ENCODE results near the gene FBP1. TPM values are rescaled to one million over a fixed set of nuclear protein-coding genes. Genes with fewer than 3 reads are reported as not detected.

FBP1 gene
- total and polyA plus RNA-seq, 2 donors (not counting 1 experiment from before 2014, with no cell fraction given): not detected

- Histone ChIP-seq H4K20me1 (ENCODE audit: control insufficient read depth, extremely low read depth, insufficient read depth, low read length) (no peaks in the 10 kb centered on the region), H3K9me3 (ENCODE audit: control insufficient read depth, insufficient read depth, low read depth, low read length) (no peaks in the 10 kb centered on the region), H3K4me1 (ENCODE audit: control insufficient read depth, extremely low read depth, insufficient read depth, low read length) (no peaks in the 10 kb centered on the region), H3K4me3 (replicated peaks in 1 of 4; ENCODE audit: control extremely low read depth in 1 of 4, insufficient read depth in 1 of 4, low read depth in 3 of 4, low read length in 4 of 4) (no peak overlapping the region), H3K4me2 (ENCODE audit: extremely low read depth, insufficient read depth, low read length) (no peak overlapping the region), H3K27ac (ENCODE audit: insufficient read depth, low read length) (no peak overlapping the region), H3K9ac (ENCODE audit: insufficient read depth, low read length) (no peak overlapping the region), H3K36me3 (ENCODE audit: control insufficient read depth, insufficient read depth, low read length) (no peaks in the 10 kb centered on the region), H3K27me3 (ENCODE audit: control insufficient read depth, insufficient read depth, low read length) (peaks cover 12% of the 10 kb centered on the region), H2AFZ (ENCODE audit: low read length) (no peak overlapping the region), H3K79me2 (ENCODE audit: control insufficient read depth, insufficient read depth, low read length) (no peaks in the 10 kb centered on the region)
- TF ChIP-seq CTCF (conservative IDR thresholded peaks at IDR 0.05 in 1 of 2, IDR thresholded peaks at IDR 0.05 in 1 of 2; ENCODE audit: low read depth in 1 of 2, low read length in 2 of 2) (no peak), EZH2 (IDR thresholded peaks at IDR 0.05; ENCODE audit: low read length, missing control alignments) (no peak)
- peak in 1 of 2 donors; percentile 32 for DNase-seq (ENCODE audit: low read depth in 2 of 2)
Observed at GRCh38 chr9:94654165-94654894, 15.0 kb upstream of the FBP1 start.

GRCh38 chr9:94650949-94651348 is 11.6 kb upstream of the FBP1 start:
- Histone ChIP-seq H4K20me1 (ENCODE audit: control insufficient read depth, extremely low read depth, insufficient read depth, low read length) (no peaks in the 10 kb centered on the region), H3K9me3 (ENCODE audit: control insufficient read depth, insufficient read depth, low read depth, low read length) (no peaks in the 10 kb centered on the region)
- no peak for TF ChIP-seq CTCF (conservative IDR thresholded peaks at IDR 0.05 in 1 of 2, IDR thresholded peaks at IDR 0.05 in 1 of 2; ENCODE audit: low read depth in 1 of 2, low read length in 2 of 2)
- TF ChIP-seq EZH2 (IDR thresholded peaks at IDR 0.05; ENCODE audit: low read length, missing control alignments): no peak

GRCh38 chr9:94649100-94649819 is 9.9 kb upstream of the FBP1 start:
- Histone ChIP-seq H3K4me3 (replicated peaks in 1 of 4; ENCODE audit: control extremely low read depth in 1 of 4, insufficient read depth in 1 of 4, low read depth in 3 of 4, low read length in 4 of 4) (no peak overlapping the region), H3K9me3 (ENCODE audit: control insufficient read depth, insufficient read depth, low read depth, low read length) (no peaks in the 10 kb centered on the region), H3K4me2 (ENCODE audit: extremely low read depth, insufficient read depth, low read length) (no peak overlapping the region), H3K4me1 (ENCODE audit: control insufficient read depth, extremely low read depth, insufficient read depth, low read length) (no peaks in the 10 kb centered on the region), H4K20me1 (ENCODE audit: control insufficient read depth, extremely low read depth, insufficient read depth, low read length) (no peaks in the 10 kb centered on the region), H3K36me3 (ENCODE audit: control insufficient read depth, insufficient read depth, low read length) (no peaks in the 10 kb centered on the region), H2AFZ (ENCODE audit: low read length) (no peak overlapping the region), H3K9ac (ENCODE audit: insufficient read depth, low read length) (no peak overlapping the region), H3K27me3 (ENCODE audit: control insufficient read depth, insufficient read depth, low read length) (peaks cover 2% of the 10 kb centered on the region), H3K27ac (ENCODE audit: insufficient read depth, low read length) (no peak overlapping the region), H3K79me2 (ENCODE audit: control insufficient read depth, insufficient read depth, low read length) (no peaks in the 10 kb centered on the region)
- no peak for TF ChIP-seq CTCF (conservative IDR thresholded peaks at IDR 0.05 in 1 of 2, IDR thresholded peaks at IDR 0.05 in 1 of 2; ENCODE audit: low read depth in 1 of 2, low read length in 2 of 2)
- no peak for TF ChIP-seq EZH2 (IDR thresholded peaks at IDR 0.05; ENCODE audit: low read length, missing control alignments)
- DNase-seq (ENCODE audit: low read depth in 2 of 2): peak; percentile 36 to 92

More at GRCh38 chr9:94650949-94651348, 11.6 kb upstream of the FBP1 start:
- no peaks in the 10 kb centered on the region for H3K36me3 ChIP-seq (ENCODE audit: control insufficient read depth, insufficient read depth, low read length)
- no peak overlapping the region for H3K27ac ChIP-seq (ENCODE audit: insufficient read depth, low read length)
- no peak overlapping the region for H3K9ac ChIP-seq (ENCODE audit: insufficient read depth, low read length)
- H2AFZ ChIP-seq (ENCODE audit: low read length): no peak overlapping the region
- no peak overlapping the region for H3K4me3 ChIP-seq (replicated peaks in 1 of 4; ENCODE audit: control extremely low read depth in 1 of 4, insufficient read depth in 1 of 4, low read depth in 3 of 4, low read length in 4 of 4)
- H3K79me2 ChIP-seq (ENCODE audit: control insufficient read depth, insufficient read depth, low read length): no peaks in the 10 kb centered on the region
- H3K4me1 ChIP-seq (ENCODE audit: control insufficient read depth, extremely low read depth, insufficient read depth, low read length): no peaks in the 10 kb centered on the region
- DNase-seq (ENCODE audit: low read depth in 2 of 2): no peak
- no peak overlapping the region for H3K4me2 ChIP-seq (ENCODE audit: extremely low read depth, insufficient read depth, low read length)
- peaks cover 7% of the 10 kb centered on the region for H3K27me3 ChIP-seq (ENCODE audit: control insufficient read depth, insufficient read depth, low read length)
